Neural progenitor cell (in vitro differentiated cells): Measurements from ENCODE around the gene HNRNPL.
"Not testable (repeated sequence)": the region's sequence is repeated elsewhere in the genome, so short reads cannot be mapped to it uniquely, and the experiment has no call there.

Experiments
- CTCF ChIP-seq: fragments of 200-600 bp; sonication (generic); IDR thresholded peaks from 2 replicates; pipeline ENCODE4 v1.5.1; 2017; ENCODE audit warnings: antibody characterized with exemption, mild to moderate bottlenecking
- EZH2 ChIP-seq: fragments of 200-600 bp; sonication (generic); IDR thresholded peaks from 2 replicates; pipeline ENCODE4 v1.6.1; 2017; ENCODE audit warnings: antibody characterized with exemption, mild to moderate bottlenecking, moderate library complexity
- EZH2phosphoT487 ChIP-seq: fragments of 200-600 bp; sonication (generic); IDR thresholded peaks from 2 replicates; pipeline ENCODE4 v1.6.1; 2017; ENCODE audit warnings: antibody characterized with exemption

- TF ChIP-seq CTCF, EZH2, EZH2phosphoT487: not testable (repeated sequence)
These were observed 5.2 kb upstream of the HNRNPL start for GRCh38 chr19:38854961-38855360.
